Neural cell (in vitro differentiated cells): Measurements from ENCODE around the gene EPHA5. TPM values are rescaled to one million over a fixed set of nuclear protein-coding genes. Genes with fewer than 3 reads are reported as not detected.

Experiments used
- H2AFZ ChIP-seq: fragments of 200-600, 300-800 bp; sonication (generic), shearing (Covaris generic); 2 replicates; pipeline ENCODE4 v1.6.0; 2014; ENCODE audit warnings: low read depth, mild to moderate bottlenecking, antibody characterized with exemption, low read length, moderate library complexity
- H3F3A ChIP-seq: fragments of 200-600 bp; shearing (Covaris generic); 2 replicates; pipeline ENCODE4 v1.6.1; 2016; ENCODE audit warnings: mild to moderate bottlenecking, moderate library complexity, mixed read lengths, antibody characterized with exemption, low read length; ENCODE audit not compliant: insufficient read depth, poor library complexity, severe bottlenecking
- H3K27ac ChIP-seq: fragments of 200-600, 300-800 bp; sonication (generic), shearing (Covaris generic); 2 replicates; pipeline ENCODE4 v1.5.1; 2014; ENCODE audit warnings: mild to moderate bottlenecking, low read length, moderate library complexity
- H3K27me3 ChIP-seq: fragments of 300-800, 200-600 bp; sonication (generic), shearing (Covaris generic); 2 replicates; pipeline ENCODE4 v1.6.0; 2014; ENCODE audit warnings: mild to moderate bottlenecking, low read depth, low read length, moderate library complexity; ENCODE audit not compliant: insufficient read depth
- H3K36me3 ChIP-seq: fragments of 300-800, 200-600 bp; sonication (generic), shearing (Covaris generic); 2 replicates; pipeline ENCODE4 v1.5.1; 2014; ENCODE audit warnings: mild to moderate bottlenecking, antibody characterized with exemption, low read length, moderate library complexity; ENCODE audit not compliant: insufficient read depth
- H3K4me2 ChIP-seq: fragments of 300-800, 200-600 bp; sonication (generic), shearing (Covaris generic); 2 replicates; pipeline ENCODE4 v1.6.0; 2014; ENCODE audit warnings: mild to moderate bottlenecking, low read length
- H3K4me3 ChIP-seq: fragments of 300-800, 200-600 bp; sonication (generic), shearing (Covaris generic); 2 replicates; pipeline ENCODE4 v1.5.1; 2014; ENCODE audit warnings: mild to moderate bottlenecking, low read length, moderate library complexity
- H3K79me2 ChIP-seq: fragments of 200-600 bp; shearing (Covaris generic); replicated peaks from 2 replicates; pipeline ENCODE4 v1.6.0; 2014; ENCODE audit warnings: mild to moderate bottlenecking, low read length, moderate library complexity; ENCODE audit not compliant: insufficient read depth
- H3K9ac ChIP-seq: fragments of 300-800, 200-600 bp; sonication (generic), shearing (Covaris generic); 2 replicates; pipeline ENCODE4 v1.6.1; 2016; ENCODE audit warnings: mild to moderate bottlenecking, low read length, mixed read lengths
- H3K9me2 ChIP-seq: fragments of 200-600 bp; shearing (Covaris generic); 2 replicates; pipeline ENCODE4 v1.6.1; 2016; ENCODE audit warnings: mild to moderate bottlenecking, low read length, mixed read lengths; ENCODE audit not compliant: insufficient read depth
- H3K9me3 ChIP-seq: fragments of 200-600, 300-800 bp; sonication (generic), shearing (Covaris generic); 2 replicates; pipeline ENCODE4 v1.6.1; 2016; ENCODE audit warnings: mild to moderate bottlenecking, mixed run types, low read length, moderate library complexity, mixed read lengths
- H4K20me1 ChIP-seq: fragments of 200-600 bp; shearing (Covaris generic); 2 replicates; pipeline ENCODE4 v1.6.1; 2016; ENCODE audit warnings: mild to moderate bottlenecking, mixed run types; ENCODE audit not compliant: insufficient read depth
- EP300 ChIP-seq: fragments of 450-650 bp; conservative IDR thresholded peaks from 2 replicates; pipeline ENCODE4 v1.6.1; 2014; ENCODE audit warnings: antibody characterized with exemption, mild to moderate bottlenecking, moderate library complexity; ENCODE audit not compliant: poor library complexity, severe bottlenecking
- EZH2 ChIP-seq: fragments of 200-600, 300-800 bp; shearing (Covaris generic), sonication (generic); IDR thresholded peaks from 2 replicates; pipeline ENCODE4 v1.6.1; 2014; ENCODE audit warnings: antibody characterized with exemption, low read length, borderline replicate concordance, mild to moderate bottlenecking; ENCODE audit not compliant: insufficient read depth, poor library complexity, severe bottlenecking
- MXI1 ChIP-seq: fragments of 450-650 bp; conservative IDR thresholded peaks from 2 replicates; pipeline ENCODE4 v1.6.1; 2014; ENCODE audit warnings: antibody characterized with exemption, mild to moderate bottlenecking; ENCODE audit not compliant: poor library complexity, severe bottlenecking
- POLR2AphosphoS5 ChIP-seq: IDR thresholded peaks from 2 replicates; pipeline ENCODE4 v1.6.1; 2012
- RAD21 ChIP-seq: fragments of 450-650 bp; conservative IDR thresholded peaks from 2 replicates; pipeline ENCODE4 v1.6.1; 2014; ENCODE audit warnings: antibody characterized with exemption, mild to moderate bottlenecking, moderate library complexity
- SMC3 ChIP-seq: fragments of 450-650 bp; conservative IDR thresholded peaks from 2 replicates; pipeline ENCODE4 v1.6.1; 2014; ENCODE audit warnings: antibody characterized with exemption, mild to moderate bottlenecking, moderate library complexity; ENCODE audit not compliant: poor library complexity
- TAF1 ChIP-seq: IDR thresholded peaks from 2 replicates; pipeline ENCODE4 v1.6.1; 2012; ENCODE audit warnings: low read depth
- polyA plus RNA-seq: library from polyadenylated mRNA; depleted of rRNA; stranded (reverse); fragments of >200 nt; gene quantifications from 2 replicates; pipeline ENCODE4 v1.2.3, GENCODE V29; 2014
- TF ChIP-seq, protein P1 (sequence below): fragments of 450-650 bp; IDR thresholded peaks from 2 replicates; pipeline ENCODE4 v1.5.1; 2014; ENCODE audit warnings: antibody characterized with exemption, mild to moderate bottlenecking, moderate library complexity; ENCODE audit not compliant: poor library complexity, severe bottlenecking
- TF ChIP-seq, protein P2 (sequence below): IDR thresholded peaks from 2 replicates; pipeline ENCODE4 v1.6.1; 2012; ENCODE audit warnings: borderline replicate concordance

Gene EPHA5
- polyA plus RNA-seq, 1 donor from 2014 or later, result 4.3 TPM

- Histone ChIP-seq H3K36me3 (no peaks in the 10 kb centered on the region), H3K4me2 (no peak overlapping the region), H3K4me3 (no peak overlapping the region), H3K27ac (no peak overlapping the region), H3K9me2 (no peaks in the 10 kb centered on the region), H3K27me3 (no peaks in the 10 kb centered on the region), H4K20me1 (no peaks in the 10 kb centered on the region), H3K9me3 (no peaks in the 10 kb centered on the region), H2AFZ (no peak overlapping the region), H3F3A (no peaks in the 10 kb centered on the region), H3K79me2 (no peaks in the 10 kb centered on the region), H3K9ac (no peak overlapping the region)
- TF ChIP-seq SMC3 (no peak), TAF1 (no peak), EP300 (no peak), POLR2AphosphoS5 (no peak), RAD21 (no peak), MXI1 (no peak), EZH2 (no peak)
- TF ChIP-seq, protein P1, sequence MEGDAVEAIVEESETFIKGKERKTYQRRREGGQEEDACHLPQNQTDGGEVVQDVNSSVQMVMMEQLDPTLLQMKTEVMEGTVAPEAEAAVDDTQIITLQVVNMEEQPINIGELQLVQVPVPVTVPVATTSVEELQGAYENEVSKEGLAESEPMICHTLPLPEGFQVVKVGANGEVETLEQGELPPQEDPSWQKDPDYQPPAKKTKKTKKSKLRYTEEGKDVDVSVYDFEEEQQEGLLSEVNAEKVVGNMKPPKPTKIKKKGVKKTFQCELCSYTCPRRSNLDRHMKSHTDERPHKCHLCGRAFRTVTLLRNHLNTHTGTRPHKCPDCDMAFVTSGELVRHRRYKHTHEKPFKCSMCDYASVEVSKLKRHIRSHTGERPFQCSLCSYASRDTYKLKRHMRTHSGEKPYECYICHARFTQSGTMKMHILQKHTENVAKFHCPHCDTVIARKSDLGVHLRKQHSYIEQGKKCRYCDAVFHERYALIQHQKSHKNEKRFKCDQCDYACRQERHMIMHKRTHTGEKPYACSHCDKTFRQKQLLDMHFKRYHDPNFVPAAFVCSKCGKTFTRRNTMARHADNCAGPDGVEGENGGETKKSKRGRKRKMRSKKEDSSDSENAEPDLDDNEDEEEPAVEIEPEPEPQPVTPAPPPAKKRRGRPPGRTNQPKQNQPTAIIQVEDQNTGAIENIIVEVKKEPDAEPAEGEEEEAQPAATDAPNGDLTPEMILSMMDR, result no peak
- TF ChIP-seq, protein P2, sequence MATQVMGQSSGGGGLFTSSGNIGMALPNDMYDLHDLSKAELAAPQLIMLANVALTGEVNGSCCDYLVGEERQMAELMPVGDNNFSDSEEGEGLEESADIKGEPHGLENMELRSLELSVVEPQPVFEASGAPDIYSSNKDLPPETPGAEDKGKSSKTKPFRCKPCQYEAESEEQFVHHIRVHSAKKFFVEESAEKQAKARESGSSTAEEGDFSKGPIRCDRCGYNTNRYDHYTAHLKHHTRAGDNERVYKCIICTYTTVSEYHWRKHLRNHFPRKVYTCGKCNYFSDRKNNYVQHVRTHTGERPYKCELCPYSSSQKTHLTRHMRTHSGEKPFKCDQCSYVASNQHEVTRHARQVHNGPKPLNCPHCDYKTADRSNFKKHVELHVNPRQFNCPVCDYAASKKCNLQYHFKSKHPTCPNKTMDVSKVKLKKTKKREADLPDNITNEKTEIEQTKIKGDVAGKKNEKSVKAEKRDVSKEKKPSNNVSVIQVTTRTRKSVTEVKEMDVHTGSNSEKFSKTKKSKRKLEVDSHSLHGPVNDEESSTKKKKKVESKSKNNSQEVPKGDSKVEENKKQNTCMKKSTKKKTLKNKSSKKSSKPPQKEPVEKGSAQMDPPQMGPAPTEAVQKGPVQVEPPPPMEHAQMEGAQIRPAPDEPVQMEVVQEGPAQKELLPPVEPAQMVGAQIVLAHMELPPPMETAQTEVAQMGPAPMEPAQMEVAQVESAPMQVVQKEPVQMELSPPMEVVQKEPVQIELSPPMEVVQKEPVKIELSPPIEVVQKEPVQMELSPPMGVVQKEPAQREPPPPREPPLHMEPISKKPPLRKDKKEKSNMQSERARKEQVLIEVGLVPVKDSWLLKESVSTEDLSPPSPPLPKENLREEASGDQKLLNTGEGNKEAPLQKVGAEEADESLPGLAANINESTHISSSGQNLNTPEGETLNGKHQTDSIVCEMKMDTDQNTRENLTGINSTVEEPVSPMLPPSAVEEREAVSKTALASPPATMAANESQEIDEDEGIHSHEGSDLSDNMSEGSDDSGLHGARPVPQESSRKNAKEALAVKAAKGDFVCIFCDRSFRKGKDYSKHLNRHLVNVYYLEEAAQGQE, result no peak
Observed at GRCh38 chr4:65538571-65538970, 131.7 kb downstream of the EPHA5 start.

DNA sequence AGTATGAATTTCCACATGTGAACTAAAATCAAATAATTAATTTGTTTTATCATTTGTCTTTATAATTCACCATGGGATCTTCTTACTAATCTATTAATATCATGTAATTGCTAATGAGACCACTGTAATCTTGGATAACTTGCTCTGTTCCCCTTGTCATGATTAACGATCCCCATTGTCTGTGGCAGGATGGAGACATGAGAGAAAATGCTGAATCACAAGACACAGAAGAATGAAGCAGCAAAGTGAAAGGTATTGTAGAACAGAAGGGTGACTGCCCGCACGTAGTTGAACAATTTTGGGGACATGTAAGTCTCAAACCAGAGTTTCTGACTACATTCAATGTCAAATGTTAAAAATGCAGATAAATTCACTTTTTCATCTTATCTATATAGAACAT, 135.2 kb downstream of the EPHA5 start:
- no peak overlapping the region for H3K27ac ChIP-seq
- no peak overlapping the region for H2AFZ ChIP-seq
- no peak overlapping the region for H3K9ac ChIP-seq
- no peaks in the 10 kb centered on the region for H3F3A ChIP-seq
- H3K36me3 ChIP-seq, result no peaks in the 10 kb centered on the region
- no peaks in the 10 kb centered on the region for H4K20me1 ChIP-seq
- TF ChIP-seq TAF1 (no peak), EP300 (no peak), POLR2AphosphoS5 (no peak), SMC3 (no peak), RAD21 (no peak), MXI1 (no peak), EZH2 (no peak)
- TF ChIP-seq, protein P1, result no peak
- TF ChIP-seq, protein P2, result no peak
- no peaks in the 10 kb centered on the region for H3K79me2 ChIP-seq
- H3K4me2 ChIP-seq, result no peak overlapping the region
- no peaks in the 10 kb centered on the region for H3K27me3 ChIP-seq
- H3K9me2 ChIP-seq, result no peaks in the 10 kb centered on the region
- no peaks in the 10 kb centered on the region for H3K9me3 ChIP-seq
- no peak overlapping the region for H3K4me3 ChIP-seq
